GM19328 (cell line): ENCODE measurements around the gene LRRN1.

Experiments used
- ATAC-seq: cut with Tn5 transposase; IDR thresholded peaks from one replicate; pipeline ENCODE4 v1.9.1; 2021; ENCODE audit warnings: mild to moderate bottlenecking, moderate library complexity; ENCODE audit not compliant: unreplicated experiment

Gene LRRN1

GRCh38 chr3:3893590-3893989 is 94.4 kb downstream of the LRRN1 start:
- ATAC-seq = no peak
